NCI-H2107 (cell line): Measurements from ENCODE around the gene ALOX5.
"Not testable (repeated sequence)": the region's sequence is repeated elsewhere in the genome, so short reads cannot be mapped to it uniquely, and the experiment has no call there.

Source experiments
- DNase-seq: peaks from one replicate; lab custom pipeline; 2025; lab: John Stamatoyannopoulos, UW

ALOX5 gene

GRCh38 chr10:45468079-45468478 is 94.1 kb downstream of the ALOX5 start:
- no peak for DNase-seq

GRCh38 chr10:45470098-45471012 is 96.3 kb downstream of the ALOX5 start:
- DNase-seq = no peak

GRCh38 chr10:45471059-45471458 is 97.0 kb downstream of the ALOX5 start:
- DNase-seq = no peak

- no peak for DNase-seq
These were observed 97.7 kb downstream of the ALOX5 start for GRCh38 chr10:45471531-45472310.

- DNase-seq = no peak
These were observed 99.1 kb downstream of the ALOX5 start for GRCh38 chr10:45473126-45473525.

- DNase-seq = no peak
These were observed 102.5 kb downstream of the ALOX5 start for GRCh38 chr10:45476559-45476958.

- no peak for DNase-seq
These were observed 106.3 kb downstream of the ALOX5 start for GRCh38 chr10:45480294-45480693.

- DNase-seq = not testable (repeated sequence)
These were observed 107.1 kb downstream of the ALOX5 start for GRCh38 chr10:45481100-45481499.

- DNase-seq = no peak
These were observed 109.0 kb downstream of the ALOX5 start for GRCh38 chr10:45483002-45483401.

- DNase-seq = no peak
These were observed 113.7 kb downstream of the ALOX5 start for GRCh38 chr10:45487735-45488134.

- no peak for DNase-seq
These were observed 114.3 kb downstream of the ALOX5 start for GRCh38 chr10:45488365-45488764.

- DNase-seq = no peak
These were observed 116.3 kb downstream of the ALOX5 start for GRCh38 chr10:45490277-45490676.

GRCh38 chr10:45491061-45491460 is 117.0 kb downstream of the ALOX5 start:
- no peak for DNase-seq
